ENCODE data around the gene EPB41L4A.

The EPB41L4A gene

GRCh38 chr5:112312295-112313275 is 106.5 kb downstream of the EPB41L4A start:
- no peak for DNase-seq (ENCODE audit: low read depth in 2 of 2)

- DNase-seq (ENCODE audit: low read depth in 2 of 2): no peak
Observed at GRCh38 chr5:112310746-112311145, 108.3 kb downstream of the EPB41L4A start.

GRCh38 chr5:112308608-112309007 is 110.5 kb downstream of the EPB41L4A start:
- no peak for DNase-seq (ENCODE audit: low read depth in 2 of 2)

- DNase-seq (ENCODE audit: low read depth in 2 of 2): no peak
Observed at GRCh38 chr5:112306956-112307355, 112.1 kb downstream of the EPB41L4A start.

GRCh38 chr5:112304743-112305142 is 114.3 kb downstream of the EPB41L4A start:
- DNase-seq (ENCODE audit: low read depth in 2 of 2): no peak

GRCh38 chr5:112303685-112304084 is 115.4 kb downstream of the EPB41L4A start:
- DNase-seq (ENCODE audit: low read depth in 2 of 2): no peak

- no peak for DNase-seq (ENCODE audit: low read depth in 2 of 2)
Observed at GRCh38 chr5:112294126-112294525, 125.0 kb downstream of the EPB41L4A start.

GRCh38 chr5:112293587-112293986 is 125.5 kb downstream of the EPB41L4A start:
- DNase-seq (ENCODE audit: low read depth in 2 of 2): no peak

- no peak for DNase-seq (ENCODE audit: low read depth in 2 of 2)
Observed at GRCh38 chr5:112290691-112291090, 128.4 kb downstream of the EPB41L4A start.

- no peak for DNase-seq (ENCODE audit: low read depth in 2 of 2)
Observed at GRCh38 chr5:112289465-112289864, 129.6 kb downstream of the EPB41L4A start.

- DNase-seq (ENCODE audit: low read depth in 2 of 2): no peak
Observed at GRCh38 chr5:112283943-112284929, 134.8 kb downstream of the EPB41L4A start.

- DNase-seq (ENCODE audit: low read depth in 2 of 2): no peak
Observed at GRCh38 chr5:112283034-112283582, 136.0 kb downstream of the EPB41L4A start.

- no peak for DNase-seq (ENCODE audit: low read depth in 2 of 2)
Observed at GRCh38 chr5:112279082-112279481, 140.0 kb downstream of the EPB41L4A start.

- no peak for DNase-seq (ENCODE audit: low read depth in 2 of 2)
Observed at GRCh38 chr5:112276991-112277390, 142.1 kb downstream of the EPB41L4A start.

- no peak for DNase-seq (ENCODE audit: low read depth in 2 of 2)
Observed at GRCh38 chr5:112275671-112276070, 143.4 kb downstream of the EPB41L4A start.

GRCh38 chr5:112270299-112271293 is 148.5 kb downstream of the EPB41L4A start:
- no peak for DNase-seq (ENCODE audit: low read depth in 2 of 2)

GRCh38 chr5:112267231-112267630 is 151.8 kb downstream of the EPB41L4A start:
- DNase-seq (ENCODE audit: low read depth in 2 of 2): no peak

- no peak for DNase-seq (ENCODE audit: low read depth in 2 of 2)
Observed at GRCh38 chr5:112264666-112265065, 154.4 kb downstream of the EPB41L4A start.

- DNase-seq (ENCODE audit: low read depth in 2 of 2): no peak
Observed at GRCh38 chr5:112264151-112264550, 154.9 kb downstream of the EPB41L4A start.

GRCh38 chr5:112263469-112263868 is 155.6 kb downstream of the EPB41L4A start:
- DNase-seq (ENCODE audit: low read depth in 2 of 2): no peak

GRCh38 chr5:112258571-112258970 is 160.5 kb downstream of the EPB41L4A start:
- DNase-seq (ENCODE audit: low read depth in 2 of 2): no peak
